GM23338 (cell line): Measurements from ENCODE around the gene CSTF3. TPM values are rescaled to one million over a fixed set of nuclear protein-coding genes. Genes with fewer than 3 reads are reported as not detected.

Experiments
- ATAC-seq: fragments of 200-7000 bp; cut with Tn5 transposase; 3 replicates; pipeline ENCODE4 v1.9.1; 2020
- DNase-seq: peaks from one replicate; pipeline ENCODE4 v3.0.0-alpha.2; 2015; ENCODE audit warnings: low spot score
- H2AFZ ChIP-seq: fragments of 200-600 bp; sonication (generic); 2 replicates; pipeline ENCODE4 v1.8.0; 2016; ENCODE audit warnings: antibody characterized with exemption, mild to moderate bottlenecking, moderate library complexity
- H3F3A ChIP-seq: fragments of 200-600 bp; sonication (generic); replicated peaks from 2 replicates; pipeline ENCODE4 v1.8.0; 2017; ENCODE audit warnings: antibody characterized with exemption, mixed run types, low read depth
- H3K27ac ChIP-seq: fragments of 200-600 bp; sonication (generic); 2 replicates; pipeline ENCODE4 v1.6.1; 2016; ENCODE audit warnings: low read depth
- H3K27me3 ChIP-seq: fragments of 200-600 bp; sonication (generic); 2 replicates; pipeline ENCODE4 v1.8.0; 2016; ENCODE audit warnings: mild to moderate bottlenecking, mixed run types, moderate library complexity; ENCODE audit not compliant: insufficient read depth
- H3K36me3 ChIP-seq: fragments of 200-600 bp; sonication (generic); 2 replicates; pipeline ENCODE4 v1.8.0; 2016; ENCODE audit warnings: mild to moderate bottlenecking; ENCODE audit not compliant: insufficient read depth
- H3K4me1 ChIP-seq: fragments of 200-600 bp; sonication (generic); 2 replicates; pipeline ENCODE4 v1.8.0; 2016; ENCODE audit warnings: mild to moderate bottlenecking, moderate library complexity; ENCODE audit not compliant: insufficient read depth
- H3K4me2 ChIP-seq: fragments of 200-600 bp; sonication (generic); 2 replicates; pipeline ENCODE4 v1.7.1; 2017; ENCODE audit warnings: mixed run types
- H3K4me3 ChIP-seq: fragments of 200-600 bp; sonication (generic); 2 replicates; pipeline ENCODE4 v1.6.1; 2016; ENCODE audit warnings: mixed run types
- H3K79me2 ChIP-seq: fragments of 200-600 bp; sonication (generic); replicated peaks from 2 replicates; pipeline ENCODE4 v1.8.0; 2017; ENCODE audit warnings: mild to moderate bottlenecking; ENCODE audit not compliant: insufficient read depth
- H3K9me2 ChIP-seq: fragments of 200-600 bp; sonication (generic); 2 replicates; pipeline ENCODE4 v1.8.0; 2017; ENCODE audit not compliant: insufficient read depth
- H4K20me1 ChIP-seq: fragments of 200-600 bp; sonication (generic); replicated peaks from 2 replicates; pipeline ENCODE4 v1.8.0; 2017; ENCODE audit warnings: mild to moderate bottlenecking; ENCODE audit not compliant: insufficient read depth
- H3K27ac Mint-ChIP-seq: 2 replicates; pipeline ENCODE4 v1.8.0; 2020; ENCODE audit warnings: inconsistent platforms, mild to moderate bottlenecking, moderate library complexity, mixed read lengths
- H3K27me3 Mint-ChIP-seq: 3 replicates; pipeline ENCODE4 v1.8.0; 2022; ENCODE audit warnings: low read depth, mild to moderate bottlenecking, moderate library complexity, mixed read lengths, inconsistent platforms; ENCODE audit not compliant: insufficient read depth, poor library complexity
- H3K36me3 Mint-ChIP-seq: 3 replicates; pipeline ENCODE4 v1.8.0; 2021; ENCODE audit warnings: low read depth, mild to moderate bottlenecking, inconsistent platforms, moderate library complexity, mixed read lengths
- H3K4me1 Mint-ChIP-seq: 3 replicates; pipeline ENCODE4 v1.8.0; 2020; ENCODE audit warnings: mild to moderate bottlenecking, inconsistent platforms, mixed read lengths
- H3K4me3 Mint-ChIP-seq: 3 replicates; pipeline ENCODE4 v1.8.0; 2021; ENCODE audit warnings: moderate library complexity, mild to moderate bottlenecking, inconsistent platforms, mixed read lengths
- H3K9me3 Mint-ChIP-seq: 3 replicates; pipeline ENCODE4 v1.8.0; 2020; ENCODE audit warnings: moderate library complexity, mild to moderate bottlenecking, inconsistent platforms, mixed read lengths
- CREB1 ChIP-seq: fragments of 250-450 bp; sonication (Bioruptor Pico); IDR thresholded peaks from 2 replicates; pipeline ENCODE4 v1.5.0; 2020; ENCODE audit warnings: low read depth, mild to moderate bottlenecking, moderate library complexity
- CTCF ChIP-seq, 2 experiments: fragments of 200-600 bp in 1 of 2; sonication (generic) in 1 of 2; conservative IDR thresholded peaks; 2 replicates each; pipeline versions ENCODE4 v1.5.1 to v1.6.1; 2016 to 2017; ENCODE audit warnings: antibody characterized with exemption in 2 of 2, low read depth in 2 of 2, mild to moderate bottlenecking in 2 of 2, moderate library complexity in 1 of 2
- JUNB ChIP-seq: IDR thresholded peaks from one replicate; pipeline ENCODE4 v1.6.1; 2016; ENCODE audit warnings: antibody characterized with exemption; ENCODE audit not compliant: unreplicated experiment
- NANOG ChIP-seq: IDR thresholded peaks from 2 replicates; pipeline ENCODE4 v1.6.1; 2016; ENCODE audit warnings: antibody characterized with exemption, borderline replicate concordance
- POLR2AphosphoS5 ChIP-seq: IDR thresholded peaks from 2 replicates; pipeline ENCODE4 v1.6.1; 2016; ENCODE audit warnings: antibody characterized with exemption, low read depth
- REST ChIP-seq: IDR thresholded peaks from one replicate; pipeline ENCODE4 v1.6.1; 2018; ENCODE audit warnings: antibody characterized with exemption; ENCODE audit not compliant: unreplicated experiment
- STAT1 ChIP-seq: IDR thresholded peaks from one replicate; pipeline ENCODE4 v1.6.1; 2016; ENCODE audit warnings: antibody characterized with exemption; ENCODE audit not compliant: unreplicated experiment
- polyA plus RNA-seq: library from polyadenylated mRNA; unstranded; fragments of >200 nt; fragmentation: Nextera tagmentation; extraction: Ambion mirVana; gene quantifications from 2 replicates; pipeline ENCODE4 v1.2.1, GENCODE V29; 2016
- total RNA-seq: library from RNA; depleted of rRNA; stranded (reverse); fragments of >200 nt; shearing (Covaris generic); gene quantifications from 2 replicates; pipeline ENCODE4 v1.2.3, GENCODE V29; 2014

CSTF3 gene
- total and polyA plus RNA-seq, 2 experiments from 2014 or later, result 83.2 to 158 TPM

GRCh38 chr11:33147559-33147958 lies 13.7 kb downstream of the CSTF3 start:
- no peak overlapping the region for H3K27ac Mint-ChIP-seq
- no peak overlapping the region for H3K4me3 Mint-ChIP-seq
- H4K20me1 ChIP-seq, result peaks cover 85% of the 10 kb centered on the region

GRCh38 chr11:33135768-33136443 lies 25.4 kb downstream of the CSTF3 start:
- DNase-seq, result no peak
- Mint-ChIP-seq H3K27ac (no peak overlapping the region), H3K27me3 (peaks cover 3% of the 10 kb centered on the region), H3K36me3 (peaks cover 17% of the 10 kb centered on the region), H3K4me3 (no peak overlapping the region), H3K9me3 (no peaks in the 10 kb centered on the region), H3K4me1 (peaks cover 54% of the 10 kb centered on the region)
- Histone ChIP-seq H3K27me3 (no peaks in the 10 kb centered on the region), H2AFZ (no peak overlapping the region), H3K79me2 (peaks cover 28% of the 10 kb centered on the region), H3K4me1 (peaks cover 64% of the 10 kb centered on the region), H3F3A (no peaks in the 10 kb centered on the region), H4K20me1 (0 out of 2 replicates have a peak, but pooled peaks cover 9% of the 10 kb centered on the region), H3K9me2 (no peaks in the 10 kb centered on the region), H3K36me3 (peaks cover 6% of the 10 kb centered on the region; the same call in 1 of the 2 replicates), H3K4me2 (no peak overlapping the region), H3K27ac (peak overlapping the region; percentile 84), H3K4me3 (no peak overlapping the region)
- TF ChIP-seq STAT1 (no peak), POLR2AphosphoS5 (no peak), CTCF (conservative IDR thresholded peaks at IDR 0.05; ENCODE audit: low read depth in 2 of 2) (no peak), CREB1 (CRISPR knock-in tag) (no peak)
- no peak for ATAC-seq

More at GRCh38 chr11:33147559-33147958, 13.7 kb downstream of the CSTF3 start:
- Histone ChIP-seq H3K27me3 (no peaks in the 10 kb centered on the region), H3K9me2 (no peaks in the 10 kb centered on the region), H3K36me3 (peaks cover 7% of the 10 kb centered on the region), H3F3A (0 out of 2 replicates have a peak, but pooled peaks cover 6% of the 10 kb centered on the region), H3K4me1 (peaks cover 54% of the 10 kb centered on the region), H3K79me2 (peaks cover 100% of the 10 kb centered on the region), H3K4me3 (no peak overlapping the region), H3K27ac (peak overlapping the region; percentile 53; the same call in 1 of the 2 replicates), H3K4me2 (no peak overlapping the region), H2AFZ (no peak overlapping the region)
- Mint-ChIP-seq H3K27me3 (no peaks in the 10 kb centered on the region), H3K36me3 (peaks cover 55% of the 10 kb centered on the region; the same call in 2 of the 3 replicates), H3K9me3 (peaks cover 4% of the 10 kb centered on the region; the same call in 1 of the 3 replicates), H3K4me1 (peaks cover 13% of the 10 kb centered on the region)
- TF ChIP-seq REST (no peak), NANOG (no peak), JUNB (no peak), STAT1 (no peak)
- ATAC-seq, result no peak
- no peak for DNase-seq
